ENCODE measurements around the gene APBA2. TPM values are rescaled to one million over a fixed set of nuclear protein-coding genes. Genes with fewer than 3 reads are reported as not detected.

APBA2 gene
- total and polyA plus RNA-seq, 2 of the 13 experiments (the other 11 are each of a cell fraction or from before 2014, with no cell fraction given): 0.62 to 2.3 TPM

DNA sequence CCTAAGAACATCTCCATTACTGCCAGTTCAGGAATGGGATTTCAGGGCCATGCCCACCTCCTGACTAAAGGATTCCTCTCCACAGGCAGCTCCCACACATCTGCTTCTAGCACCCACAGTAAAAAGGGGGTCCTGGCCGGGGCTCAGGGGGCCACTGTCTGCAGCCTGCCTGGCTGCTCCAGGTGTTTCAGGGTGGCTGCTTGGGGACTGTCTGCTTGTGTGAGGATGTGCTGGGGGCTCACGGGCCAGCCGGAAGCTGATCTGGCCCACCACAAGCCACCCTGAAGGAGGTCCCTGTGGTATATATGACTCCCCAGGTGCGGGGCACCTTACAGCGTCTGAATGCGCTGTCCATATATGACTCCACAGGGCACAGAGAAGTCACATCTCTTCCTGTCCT is 248.5 kb downstream of the APBA2 start:
- Histone ChIP-seq H2AFZ (ENCODE audit: low read length) (no peak overlapping the region), H3K4me2 (ENCODE audit: low read depth, low read length) (no peak overlapping the region), H3K9ac (ENCODE audit: insufficient read depth, low read depth, low read length) (no peak overlapping the region), H3K4me1 (ENCODE audit: insufficient read depth, low read length) (no peaks in the 10 kb centered on the region), H3K27ac (ENCODE audit: extremely low read length, insufficient read depth, low read length) (no peak overlapping the region), H3K36me3 (replicated peaks in 1 of 2; ENCODE audit: control insufficient read depth in 1 of 2, insufficient read depth in 2 of 2, low read length in 2 of 2) (no peaks in the 10 kb centered on the region), H3K4me3 (replicated peaks in 1 of 3; ENCODE audit: insufficient read depth in 1 of 3, low read depth in 2 of 3, low read length in 3 of 3) (no peak overlapping the region), H3K79me2 (ENCODE audit: insufficient read depth, low read length) (no peaks in the 10 kb centered on the region), H3K9me3 (ENCODE audit: low read length) (no peaks in the 10 kb centered on the region), H3K27me3 (ENCODE audit: control insufficient read depth in 1 of 2, insufficient read depth in 2 of 2, low read length in 2 of 2) (peaks cover 0 to 6% of the 10 kb centered on the region in 2 experiments; a peak in 2 of 5 replicates), H4K20me1 (ENCODE audit: insufficient read depth, low read length) (peaks cover 3% of the 10 kb centered on the region; the same call in 1 of the 2 replicates)
- FAIRE-seq (no peak), ATAC-seq (no peak), DNase-seq (ENCODE audit: low spot score) (no peak)
- ChIA-PET POLR2A (no interaction called here), CTCF (ENCODE audit: low intra/inter-chr PET ratio, low total read pairs) (no interaction called here)
- intact Hi-C loops (cut with micrococcal nuclease; ENCODE audit: unreplicated experiment): no loop called here
- in situ Hi-C loops (cut with HindIII; ENCODE audit: extremely low pct_ligation_motif_present, low pct_unique_long_range_greater_than_20kb): no loop called here
- no TSS peak for BruUV-seq (replicated peaks)
- TF ChIP-seq TBP (CRISPR knock-in tag; IDR thresholded peaks at IDR 0.05) (no peak), ZFP36 (IDR thresholded peaks at IDR 0.05; ENCODE audit: borderline replicate concordance, low read depth, low read length, partially characterized antibody) (no peak)
- TF ChIP-seq, protein P1, sequence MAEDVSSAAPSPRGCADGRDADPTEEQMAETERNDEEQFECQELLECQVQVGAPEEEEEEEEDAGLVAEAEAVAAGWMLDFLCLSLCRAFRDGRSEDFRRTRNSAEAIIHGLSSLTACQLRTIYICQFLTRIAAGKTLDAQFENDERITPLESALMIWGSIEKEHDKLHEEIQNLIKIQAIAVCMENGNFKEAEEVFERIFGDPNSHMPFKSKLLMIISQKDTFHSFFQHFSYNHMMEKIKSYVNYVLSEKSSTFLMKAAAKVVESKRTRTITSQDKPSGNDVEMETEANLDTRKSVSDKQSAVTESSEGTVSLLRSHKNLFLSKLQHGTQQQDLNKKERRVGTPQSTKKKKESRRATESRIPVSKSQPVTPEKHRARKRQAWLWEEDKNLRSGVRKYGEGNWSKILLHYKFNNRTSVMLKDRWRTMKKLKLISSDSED (CRISPR knock-in tag; IDR thresholded peaks at IDR 0.05): no peak
- TF ChIP-seq, protein P2, sequence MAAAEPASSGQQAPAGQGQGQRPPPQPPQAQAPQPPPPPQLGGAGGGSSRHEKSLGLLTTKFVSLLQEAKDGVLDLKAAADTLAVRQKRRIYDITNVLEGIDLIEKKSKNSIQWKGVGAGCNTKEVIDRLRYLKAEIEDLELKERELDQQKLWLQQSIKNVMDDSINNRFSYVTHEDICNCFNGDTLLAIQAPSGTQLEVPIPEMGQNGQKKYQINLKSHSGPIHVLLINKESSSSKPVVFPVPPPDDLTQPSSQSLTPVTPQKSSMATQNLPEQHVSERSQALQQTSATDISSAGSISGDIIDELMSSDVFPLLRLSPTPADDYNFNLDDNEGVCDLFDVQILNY (CRISPR knock-in tag; conservative IDR thresholded peaks at IDR 0.05): no peak
- no CpG with 5 or more reads among the region's 6 CpGs for WGBS (ENCODE audit: low lambda C conversion rate)

DNA sequence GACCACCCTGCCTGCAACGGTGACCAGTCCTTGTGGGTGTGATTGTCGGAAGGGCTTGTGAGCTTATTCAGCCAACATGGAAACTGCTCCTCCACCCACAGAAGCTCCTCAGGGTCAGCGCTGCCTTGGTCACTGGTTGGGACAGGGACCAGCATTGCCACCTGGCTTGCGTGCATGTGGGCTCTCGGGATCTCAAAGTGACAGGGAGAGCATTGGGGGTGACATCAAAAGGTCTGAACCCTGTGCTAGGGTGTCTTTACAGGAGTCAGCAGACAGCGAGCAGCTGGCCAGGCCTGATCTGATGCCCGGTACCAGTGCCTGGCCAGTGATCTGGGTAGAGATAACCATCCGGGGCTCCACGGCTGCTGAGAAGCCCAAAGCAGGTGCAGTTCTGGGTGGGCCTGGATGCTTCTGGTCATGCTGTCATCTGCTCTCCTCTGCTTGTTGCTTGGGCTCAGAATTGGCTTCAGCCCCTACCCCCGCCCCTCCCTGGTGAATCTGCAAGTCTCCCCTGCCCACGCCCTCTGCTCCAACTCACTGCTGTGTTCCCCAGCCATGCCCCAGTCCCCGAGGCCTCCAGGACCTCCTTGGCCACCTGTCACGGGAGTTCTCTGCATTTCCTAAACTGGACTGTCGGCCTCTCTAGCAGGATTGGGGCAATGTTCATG is 249.0 kb downstream of the APBA2 start:
- CTCF ChIA-PET (ENCODE audit: low intra/inter-chr PET ratio, low total read pairs): no interaction called here
- intact Hi-C loops (cut with micrococcal nuclease; ENCODE audit: unreplicated experiment) (no loop called here), in situ Hi-C loops (cut with HindIII; ENCODE audit: extremely low pct_ligation_motif_present, low pct_unique_long_range_greater_than_20kb) (no loop called here)
- H3K27ac ChIP-seq (ENCODE audit: extremely low read length, insufficient read depth, low read length): no peak overlapping the region
- no peaks in the 10 kb centered on the region for H3K36me3 ChIP-seq (replicated peaks in 1 of 2; ENCODE audit: control insufficient read depth in 1 of 2, insufficient read depth in 2 of 2, low read length in 2 of 2)
- peaks cover 0 to 9% of the 10 kb centered on the region in 2 experiments; a peak in 2 of 5 replicates for H3K27me3 ChIP-seq (ENCODE audit: control insufficient read depth in 1 of 2, insufficient read depth in 2 of 2, low read length in 2 of 2)
- peaks cover 5% of the 10 kb centered on the region; the same call in 1 of the 2 replicates for H3K4me1 ChIP-seq (ENCODE audit: insufficient read depth, low read length)
- H3K79me2 ChIP-seq (ENCODE audit: insufficient read depth, low read length): no peaks in the 10 kb centered on the region
- no peaks in the 10 kb centered on the region for H3K9me3 ChIP-seq (ENCODE audit: low read length)
- no peak overlapping the region for H2AFZ ChIP-seq (ENCODE audit: low read length)
- WGBS (ENCODE audit: low lambda C conversion rate): 8% methylated on average over 5 of the region's 14 CpGs
- ATAC-seq (no peak), DNase-seq (ENCODE audit: low spot score) (no peak), FAIRE-seq (no peak)
- no peak overlapping the region for H3K4me3 ChIP-seq (replicated peaks in 1 of 3; ENCODE audit: insufficient read depth in 1 of 3, low read depth in 2 of 3, low read length in 3 of 3)
- H3K4me2 ChIP-seq (ENCODE audit: low read depth, low read length): no peak overlapping the region
- no peak overlapping the region for H3K9ac ChIP-seq (ENCODE audit: insufficient read depth, low read depth, low read length)
- POLR2A ChIA-PET: no interaction called here
- BruUV-seq (replicated peaks): no TSS peak
- H4K20me1 ChIP-seq (ENCODE audit: insufficient read depth, low read length): peaks cover 3% of the 10 kb centered on the region; the same call in 1 of the 2 replicates
- TF ChIP-seq FOXP1 (IDR thresholded peaks at IDR 0.05) (no peak), FOXP1 (CRISPR knock-in tag; IDR thresholded peaks at IDR 0.05) (no peak), ZNF570 (CRISPR knock-in tag; IDR thresholded peaks at IDR 0.05; ENCODE audit: borderline replicate concordance) (no peak), ZNF83 (CRISPR knock-in tag; IDR thresholded peaks at IDR 0.05; ENCODE audit: borderline replicate concordance) (no peak), RFX3 (CRISPR knock-in tag; IDR thresholded peaks at IDR 0.05) (no peak), AGO2 (optimal IDR thresholded peaks at IDR 0.05; ENCODE audit: low read depth, low read length) (no peak)
- TF ChIP-seq, protein P3, sequence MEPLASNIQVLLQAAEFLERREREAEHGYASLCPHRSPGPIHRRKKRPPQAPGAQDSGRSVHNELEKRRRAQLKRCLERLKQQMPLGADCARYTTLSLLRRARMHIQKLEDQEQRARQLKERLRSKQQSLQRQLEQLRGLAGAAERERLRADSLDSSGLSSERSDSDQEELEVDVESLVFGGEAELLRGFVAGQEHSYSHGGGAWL (CRISPR knock-in tag; IDR thresholded peaks at IDR 0.05): no peak
- TF ChIP-seq, protein P4, sequence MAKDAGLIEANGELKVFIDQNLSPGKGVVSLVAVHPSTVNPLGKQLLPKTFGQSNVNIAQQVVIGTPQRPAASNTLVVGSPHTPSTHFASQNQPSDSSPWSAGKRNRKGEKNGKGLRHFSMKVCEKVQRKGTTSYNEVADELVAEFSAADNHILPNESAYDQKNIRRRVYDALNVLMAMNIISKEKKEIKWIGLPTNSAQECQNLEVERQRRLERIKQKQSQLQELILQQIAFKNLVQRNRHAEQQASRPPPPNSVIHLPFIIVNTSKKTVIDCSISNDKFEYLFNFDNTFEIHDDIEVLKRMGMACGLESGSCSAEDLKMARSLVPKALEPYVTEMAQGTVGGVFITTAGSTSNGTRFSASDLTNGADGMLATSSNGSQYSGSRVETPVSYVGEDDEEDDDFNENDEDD (CRISPR knock-in tag; IDR thresholded peaks at IDR 0.05; ENCODE audit: borderline replicate concordance): no peak
- TF ChIP-seq, protein P5, sequence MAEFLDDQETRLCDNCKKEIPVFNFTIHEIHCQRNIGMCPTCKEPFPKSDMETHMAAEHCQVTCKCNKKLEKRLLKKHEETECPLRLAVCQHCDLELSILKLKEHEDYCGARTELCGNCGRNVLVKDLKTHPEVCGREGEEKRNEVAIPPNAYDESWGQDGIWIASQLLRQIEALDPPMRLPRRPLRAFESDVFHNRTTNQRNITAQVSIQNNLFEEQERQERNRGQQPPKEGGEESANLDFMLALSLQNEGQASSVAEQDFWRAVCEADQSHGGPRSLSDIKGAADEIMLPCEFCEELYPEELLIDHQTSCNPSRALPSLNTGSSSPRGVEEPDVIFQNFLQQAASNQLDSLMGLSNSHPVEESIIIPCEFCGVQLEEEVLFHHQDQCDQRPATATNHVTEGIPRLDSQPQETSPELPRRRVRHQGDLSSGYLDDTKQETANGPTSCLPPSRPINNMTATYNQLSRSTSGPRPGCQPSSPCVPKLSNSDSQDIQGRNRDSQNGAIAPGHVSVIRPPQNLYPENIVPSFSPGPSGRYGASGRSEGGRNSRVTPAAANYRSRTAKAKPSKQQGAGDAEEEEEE (CRISPR knock-in tag; IDR thresholded peaks at IDR 0.05; ENCODE audit: borderline replicate concordance): no peak

All from HepG2 (cell line).